SJCRH30 (cell line): ENCODE measurements around the gene PROK1. TPM values are rescaled to one million over a fixed set of nuclear protein-coding genes. Genes with fewer than 3 reads are reported as not detected.
A peak's percentile ranks its signal among the peaks of the same experiment; 100 is the strongest.
"Not testable (repeated sequence)": the region's sequence is repeated elsewhere in the genome, so short reads cannot be mapped to it uniquely, and the experiment has no call there.

ENCODE experiments used
- DNase-seq, 2 experiments: peaks; one replicate each; pipeline ENCODE4 v3.0.0-alpha.2; 2015 to 2020
- H3K27ac ChIP-seq: fragments of 250-450 bp; sonication (Bioruptor Pico); 2 replicates; pipeline ENCODE4 v1.5.1; 2020; ENCODE audit warnings: mild to moderate bottlenecking, moderate library complexity
- H3K27me3 ChIP-seq: fragments of 250-450 bp; sonication (Bioruptor Pico); 2 replicates; pipeline ENCODE4 v1.5.1; 2020; ENCODE audit warnings: mild to moderate bottlenecking, moderate library complexity
- H3K36me3 ChIP-seq: fragments of 250-450 bp; sonication (Bioruptor Pico); 2 replicates; pipeline ENCODE4 v1.5.1; 2020; ENCODE audit warnings: mild to moderate bottlenecking, moderate library complexity
- H3K4me1 ChIP-seq: fragments of 250-450 bp; sonication (Bioruptor Pico); 2 replicates; pipeline ENCODE4 v1.5.1; 2020; ENCODE audit warnings: mild to moderate bottlenecking, moderate library complexity
- H3K4me3 ChIP-seq: fragments of 250-450 bp; sonication (Bioruptor Pico); 2 replicates; pipeline ENCODE4 v1.5.1; 2020; ENCODE audit warnings: mild to moderate bottlenecking, moderate library complexity
- H3K9me3 ChIP-seq: fragments of 250-450 bp; sonication (Bioruptor Pico); replicated peaks from 2 replicates; pipeline ENCODE4 v1.5.1; 2020; ENCODE audit warnings: mild to moderate bottlenecking, moderate library complexity
- total RNA-seq: library from RNA; depleted of rRNA; stranded (reverse); fragments of >200 nt; shearing (Covaris generic); gene quantifications from 2 replicates; pipeline ENCODE4 v1.2.3, GENCODE V29; 2014; rRNA removed

PROK1 gene, protein sequence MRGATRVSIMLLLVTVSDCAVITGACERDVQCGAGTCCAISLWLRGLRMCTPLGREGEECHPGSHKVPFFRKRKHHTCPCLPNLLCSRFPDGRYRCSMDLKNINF
- total RNA-seq, result not detected in 2 replicates

DNA sequence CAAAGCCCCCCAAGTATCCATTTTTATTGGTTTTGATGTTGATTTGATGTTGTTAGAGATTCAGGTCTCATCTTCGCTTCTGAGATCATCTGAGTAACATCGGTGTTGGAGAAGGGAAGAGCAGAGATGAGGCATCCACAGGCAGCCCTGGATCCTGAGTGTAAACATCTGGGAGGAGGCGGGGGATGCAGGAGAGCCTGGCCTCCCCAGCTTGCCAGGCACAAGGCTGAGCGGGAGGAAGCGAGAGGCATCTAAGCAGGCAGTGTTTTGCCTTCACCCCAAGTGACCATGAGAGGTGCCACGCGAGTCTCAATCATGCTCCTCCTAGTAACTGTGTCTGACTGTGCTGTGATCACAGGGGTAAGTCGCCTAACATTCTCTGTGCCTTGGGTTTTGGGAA, at the start of gene PROK1:
PROK1 (plus strand) TSS at position 221 of the 400 bp plus-strand sequence; CDS start at position 289, 68 bp downstream.
- no peaks in the 10 kb centered on the region for H3K9me3 ChIP-seq
- no peaks in the 10 kb centered on the region for H3K36me3 ChIP-seq
- peaks cover 35% of the 10 kb centered on the region for H3K27me3 ChIP-seq
- H3K4me1 ChIP-seq, result no peaks in the 10 kb centered on the region
- H3K27ac ChIP-seq, result no peak within 1 kb of the TSS
- H3K4me3 ChIP-seq, result no peak within 1 kb of the TSS
- DNase-seq, result no peak

DNA sequence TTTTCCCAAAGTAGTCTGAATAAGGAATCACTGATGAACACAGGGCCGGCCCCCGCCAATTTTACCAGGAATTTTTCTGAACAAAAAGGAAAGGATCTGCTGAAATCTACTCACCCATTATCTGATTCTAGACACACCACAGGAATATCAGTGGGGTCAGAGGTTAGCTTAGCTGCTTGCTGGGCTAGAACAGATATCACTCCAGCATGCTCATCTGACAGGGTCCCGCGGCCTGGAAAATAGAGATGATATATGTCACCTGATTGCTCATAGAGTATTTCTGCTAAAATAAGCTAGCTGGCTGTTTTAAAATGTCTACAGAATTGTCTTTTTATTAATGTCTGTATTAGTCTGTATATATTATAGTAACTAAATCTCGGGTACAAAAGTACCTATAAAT, 47.1 kb upstream of the PROK1 start:
- H3K36me3 ChIP-seq, result peaks cover 54% of the 10 kb centered on the region
- no peaks in the 10 kb centered on the region for H3K27me3 ChIP-seq
- H3K4me3 ChIP-seq, result no peak overlapping the region
- no peaks in the 10 kb centered on the region for H3K9me3 ChIP-seq
- H3K4me1 ChIP-seq, result no peaks in the 10 kb centered on the region
- no peak overlapping the region for H3K27ac ChIP-seq
- DNase-seq, result no peak

DNA sequence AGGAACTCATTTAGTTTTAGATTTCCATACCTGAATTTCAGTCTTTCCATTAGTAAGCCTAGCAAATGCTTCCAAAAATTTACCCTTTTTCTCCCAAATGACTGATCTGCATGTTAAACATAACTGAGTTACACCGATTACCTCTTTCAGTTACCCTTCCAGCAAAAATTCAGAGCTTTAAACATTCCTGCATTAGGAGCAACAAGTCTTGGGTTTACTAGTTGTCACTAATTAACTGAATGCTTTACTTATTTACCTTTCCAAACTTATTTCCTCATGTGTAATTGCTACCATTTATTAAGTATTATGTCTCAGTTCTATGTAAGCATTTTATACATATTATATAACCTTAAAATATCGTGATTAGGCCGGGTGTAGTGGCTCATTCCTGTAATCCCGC, 46.5 kb upstream of the PROK1 start:
- no peak overlapping the region for H3K27ac ChIP-seq
- peaks cover 54% of the 10 kb centered on the region for H3K36me3 ChIP-seq
- H3K4me1 ChIP-seq, result no peaks in the 10 kb centered on the region
- no peaks in the 10 kb centered on the region for H3K9me3 ChIP-seq
- H3K4me3 ChIP-seq, result no peak overlapping the region
- no peaks in the 10 kb centered on the region for H3K27me3 ChIP-seq
- DNase-seq, result no peak

DNA sequence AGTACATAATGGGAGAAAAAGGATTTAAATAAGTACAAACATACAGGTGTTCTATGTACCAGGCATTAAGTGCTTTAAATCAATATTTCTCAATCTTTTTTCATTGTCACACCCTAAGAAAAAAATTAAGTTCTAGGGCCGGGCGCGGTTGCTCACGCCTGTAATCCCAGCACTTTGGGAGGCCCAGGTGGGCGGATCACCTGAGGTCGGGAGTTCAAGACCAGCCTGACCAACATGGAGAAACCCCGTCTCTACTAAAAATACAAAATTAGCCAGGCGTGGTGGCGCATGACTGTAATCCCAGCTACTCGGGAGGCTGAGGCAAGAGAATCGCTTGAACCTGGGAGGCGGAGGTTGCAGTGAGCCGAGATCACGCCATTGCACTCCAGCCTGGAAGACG, 44.5 kb upstream of the PROK1 start:
- peaks cover 41% of the 10 kb centered on the region for H3K36me3 ChIP-seq
- H3K4me1 ChIP-seq, H3K9me3 ChIP-seq, H3K27me3 ChIP-seq, DNase-seq, H3K27ac ChIP-seq: not testable (repeated sequence)
- H3K4me3 ChIP-seq, result peak overlapping the region; percentile 88

DNA sequence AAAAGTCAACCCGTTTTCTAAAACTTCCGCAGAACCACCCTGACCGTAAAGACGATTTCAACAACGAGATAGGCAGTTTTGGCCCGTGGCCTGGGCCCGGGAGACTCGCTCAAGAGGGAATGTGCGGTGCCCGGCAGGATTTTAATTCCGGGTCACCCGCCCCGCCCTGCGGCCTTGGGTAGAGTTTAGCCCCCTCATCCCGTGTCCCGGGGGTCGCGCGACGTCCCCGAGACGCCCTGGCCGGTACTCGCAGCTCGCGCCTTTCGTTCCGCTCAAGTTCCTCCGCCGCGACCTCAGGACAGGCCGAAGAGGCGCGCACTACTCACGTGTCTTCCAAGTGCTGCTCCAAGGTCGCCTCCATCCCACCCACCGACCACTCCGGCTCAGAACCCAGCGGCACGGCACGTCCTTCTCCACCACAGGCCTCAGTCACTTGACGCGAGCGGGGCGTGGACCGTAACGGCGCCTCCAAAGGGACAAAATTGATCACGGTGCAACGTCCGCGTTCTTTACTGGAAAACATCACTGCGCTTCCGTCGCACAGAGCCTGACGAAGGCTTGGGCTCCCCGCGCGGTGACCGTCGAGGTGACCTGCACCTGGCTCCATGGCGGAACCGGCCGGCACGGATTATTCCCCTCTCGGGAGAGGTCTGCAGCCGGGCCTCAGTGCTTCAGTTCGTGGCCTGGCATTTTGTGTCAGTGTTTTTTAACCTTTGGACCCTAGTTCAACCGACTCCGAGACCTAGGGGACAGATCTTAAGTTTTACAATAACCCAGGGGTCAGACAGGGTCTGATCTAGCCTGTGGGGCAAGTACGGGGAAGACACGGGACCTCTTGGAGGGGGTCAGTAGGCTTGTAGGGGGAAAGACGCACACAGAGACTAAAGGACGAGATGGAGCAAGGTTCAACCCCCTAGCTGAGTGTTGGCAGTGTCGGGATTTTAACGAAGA, 43.4 kb upstream of the PROK1 start, which contains the start of gene LAMTOR5:
LAMTOR5 (minus strand) TSS at position 435 of the 951 bp plus-strand sequence; CDS start at position 361, 74 bp downstream.
- Histone ChIP-seq H3K36me3 (peaks cover 30% of the 10 kb centered on the region), H3K4me1 (no peaks in the 10 kb centered on the region), H3K9me3 (no peaks in the 10 kb centered on the region), H3K4me3 (peak within 1 kb of the TSS; percentile 88), H3K27me3 (no peaks in the 10 kb centered on the region), H3K27ac (peak within 1 kb of the TSS; percentile 80)
- DNase-seq, result peak; percentile 89 to 92

DNA sequence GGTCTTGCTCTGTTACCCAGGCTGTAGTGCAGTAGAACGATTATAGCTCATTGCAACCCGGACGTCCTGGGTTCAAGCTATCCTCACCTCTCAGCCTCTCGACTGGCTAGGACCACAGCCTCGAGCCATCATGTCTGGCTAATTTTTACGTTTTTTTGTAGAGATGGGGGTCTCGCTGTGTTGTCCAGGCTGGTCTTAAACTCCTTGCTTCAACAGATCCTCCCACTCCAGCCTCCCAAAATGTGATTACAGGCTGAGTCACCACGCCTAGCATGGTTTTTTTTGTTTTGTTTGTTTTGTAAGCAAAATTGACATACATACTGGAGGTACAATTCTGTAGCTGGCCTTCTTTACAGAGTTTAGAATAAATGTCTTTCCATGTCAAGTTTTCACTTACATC, 42.5 kb upstream of the PROK1 start:
- no peak for DNase-seq
- Histone ChIP-seq H3K27ac (no peak overlapping the region), H3K36me3 (peaks cover 21% of the 10 kb centered on the region), H3K4me3 (peak overlapping the region; percentile 88), H3K27me3 (no peaks in the 10 kb centered on the region), H3K4me1 (no peaks in the 10 kb centered on the region), H3K9me3 (no peaks in the 10 kb centered on the region)

DNA sequence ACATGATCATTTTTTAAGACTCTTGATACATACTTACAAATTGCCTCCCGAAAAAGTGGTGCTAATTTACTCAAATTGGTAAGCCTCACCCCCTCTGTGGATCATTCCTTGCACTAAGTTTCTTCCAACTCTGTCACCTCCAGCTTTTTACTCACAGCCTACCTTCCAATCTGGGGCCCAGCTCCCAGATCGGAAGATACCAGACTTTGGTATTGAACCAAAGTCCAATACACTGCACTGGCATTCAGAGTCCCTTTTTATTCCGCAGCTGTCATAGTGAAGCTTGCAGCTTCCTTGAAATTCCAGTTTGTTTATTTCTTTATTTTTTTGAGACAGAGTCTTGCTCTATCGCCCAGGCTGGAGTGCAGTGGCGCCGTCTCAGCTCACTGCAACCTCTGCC, 41.6 kb upstream of the PROK1 start:
- Histone ChIP-seq H3K36me3 (peaks cover 12% of the 10 kb centered on the region), H3K4me1 (no peaks in the 10 kb centered on the region), H3K27ac (no peak overlapping the region), H3K27me3 (no peaks in the 10 kb centered on the region), H3K4me3 (no peak overlapping the region), H3K9me3 (no peaks in the 10 kb centered on the region)
- DNase-seq, result no peak

DNA sequence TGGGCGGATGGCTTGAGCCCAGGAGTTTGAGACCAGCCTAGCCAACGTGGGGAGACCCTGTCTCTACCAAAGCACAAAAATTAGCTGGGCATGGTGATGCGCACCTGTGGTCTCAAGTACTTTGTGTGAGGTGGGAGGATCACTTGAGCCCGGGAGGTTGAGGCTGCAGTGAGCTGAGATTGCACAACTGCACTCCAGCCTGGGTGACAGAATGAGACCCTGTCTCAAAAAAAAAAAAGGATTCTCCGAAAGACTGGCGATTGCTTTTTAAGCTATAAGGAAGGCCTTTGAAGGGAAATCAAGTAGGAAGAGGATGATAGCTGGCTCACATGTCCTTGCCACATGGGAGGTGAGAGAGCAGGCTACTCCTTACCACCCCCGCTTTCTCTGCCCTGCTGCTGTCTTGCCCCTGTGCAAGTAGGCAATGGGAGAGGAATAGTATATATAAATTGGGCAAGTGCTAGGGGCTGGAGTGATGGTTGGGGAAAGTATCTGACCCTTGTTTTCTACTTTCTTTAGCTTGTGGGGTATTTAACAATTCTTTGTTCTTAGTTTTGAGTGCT, 39.7 kb upstream of the PROK1 start:
- Histone ChIP-seq H3K4me3 (no peak overlapping the region), H3K4me1 (no peaks in the 10 kb centered on the region), H3K27ac (no peak overlapping the region), H3K9me3 (no peaks in the 10 kb centered on the region), H3K36me3 (no peaks in the 10 kb centered on the region), H3K27me3 (no peaks in the 10 kb centered on the region)
- DNase-seq, result no peak

DNA sequence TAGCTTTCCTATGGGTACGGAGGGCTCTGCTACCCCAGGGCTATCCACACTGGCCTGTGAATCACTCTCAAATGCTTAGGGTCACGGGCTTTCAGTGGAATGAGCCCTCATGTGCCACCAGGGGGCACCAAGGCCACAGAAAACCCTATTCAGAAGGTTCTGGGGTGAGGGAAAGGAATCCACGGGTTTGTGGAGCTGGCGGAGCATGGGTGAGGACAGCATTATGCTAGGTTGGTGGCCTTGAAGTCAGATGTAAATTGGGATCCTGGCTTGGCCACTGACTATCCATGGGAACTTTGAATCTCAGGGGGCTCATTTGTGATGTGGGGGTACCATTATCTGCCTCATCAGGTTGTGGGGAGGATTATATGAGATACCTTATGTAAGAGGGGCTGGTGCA, 38.4 kb upstream of the PROK1 start:
- no peaks in the 10 kb centered on the region for H3K36me3 ChIP-seq
- peak; percentile 50 to 76 for DNase-seq

DNA sequence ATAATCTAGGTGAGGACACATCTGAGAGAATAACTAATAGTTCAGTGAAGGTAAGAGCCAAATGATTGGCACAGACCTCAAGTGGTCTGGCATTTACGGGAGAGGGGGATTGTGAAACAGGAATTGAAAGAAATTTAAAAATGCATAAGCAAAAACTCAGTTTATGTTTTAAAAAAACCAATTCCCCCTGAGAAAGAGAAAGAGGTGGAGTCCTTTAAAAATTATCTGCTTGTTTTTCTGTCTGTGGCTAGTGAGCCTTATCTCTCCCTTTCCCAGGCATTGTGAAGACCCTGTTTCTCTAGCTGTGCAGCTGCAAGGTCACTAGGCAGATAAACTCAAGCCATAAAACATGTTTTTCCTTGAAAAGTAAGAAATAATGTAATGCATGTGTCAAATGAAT, 37.9 kb upstream of the PROK1 start:
- not testable (repeated sequence) for H3K4me3 ChIP-seq, H3K36me3 ChIP-seq, H3K27me3 ChIP-seq, DNase-seq, H3K9me3 ChIP-seq, H3K27ac ChIP-seq, H3K4me1 ChIP-seq

More for the DNA sequence above, 38.4 kb upstream of the PROK1 start:
- Histone ChIP-seq H3K27ac (no peak overlapping the region), H3K4me3 (no peak overlapping the region), H3K4me1 (no peaks in the 10 kb centered on the region), H3K27me3 (no peaks in the 10 kb centered on the region), H3K9me3 (no peaks in the 10 kb centered on the region)

DNA sequence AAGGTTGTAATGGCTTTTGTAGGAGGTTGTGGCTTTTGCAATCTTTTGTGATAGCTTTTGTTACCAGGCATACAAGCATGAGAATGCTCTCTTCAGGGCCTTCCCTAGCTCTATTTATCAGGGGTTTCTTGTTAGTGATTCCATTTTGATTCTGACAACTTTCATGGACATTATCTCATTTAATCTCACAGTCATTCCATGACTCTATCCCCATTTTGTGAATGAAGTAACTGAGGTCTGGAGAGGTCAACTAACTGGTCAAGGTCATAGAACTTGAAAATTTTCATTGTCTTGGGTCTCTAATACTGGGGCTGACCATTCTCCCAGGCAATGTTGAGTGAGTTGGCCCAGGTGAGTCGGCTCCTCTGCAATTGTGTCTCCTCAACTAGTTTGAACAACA, 32.2 kb upstream of the PROK1 start:
- no peak overlapping the region for H3K4me3 ChIP-seq
- no peak overlapping the region for H3K27ac ChIP-seq
- no peaks in the 10 kb centered on the region for H3K4me1 ChIP-seq
- H3K27me3 ChIP-seq, result no peaks in the 10 kb centered on the region
- no peak for DNase-seq
- H3K9me3 ChIP-seq, result no peaks in the 10 kb centered on the region
- H3K36me3 ChIP-seq, result no peaks in the 10 kb centered on the region

DNA sequence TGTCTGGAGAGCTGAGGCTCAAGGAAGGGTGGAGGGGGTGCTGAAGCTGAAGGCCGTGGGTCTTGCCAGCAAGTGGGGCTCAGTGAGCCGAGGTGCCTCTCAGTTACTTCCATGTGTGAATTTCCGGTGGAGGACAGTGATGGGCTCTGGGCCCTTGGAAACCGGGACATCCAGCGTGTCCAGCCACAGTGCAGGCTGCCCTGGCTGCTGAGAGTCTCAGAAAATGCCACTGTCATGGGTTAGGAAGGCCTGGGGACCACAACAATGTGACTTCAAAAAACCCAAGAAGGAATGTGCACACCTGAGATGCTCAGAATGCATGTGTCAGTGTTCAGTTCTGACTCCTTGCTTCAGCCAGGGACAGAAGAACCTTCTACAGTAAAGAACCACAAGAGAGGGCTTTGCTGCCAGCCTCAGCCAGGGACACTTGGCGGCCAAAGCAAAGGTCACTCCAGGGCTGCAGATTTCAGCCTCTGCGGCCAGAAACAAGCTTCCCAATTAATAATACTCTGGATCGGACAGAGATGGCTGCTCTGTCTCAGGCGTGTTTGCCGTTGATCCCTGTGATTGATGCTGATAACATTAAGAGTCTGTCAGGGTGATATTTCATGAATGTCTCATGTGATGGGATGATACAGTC, 30.8 kb upstream of the PROK1 start:
- Histone ChIP-seq H3K4me1 (no peaks in the 10 kb centered on the region), H3K36me3 (no peaks in the 10 kb centered on the region), H3K4me3 (no peak overlapping the region), H3K9me3 (no peaks in the 10 kb centered on the region), H3K27me3 (no peaks in the 10 kb centered on the region), H3K27ac (no peak overlapping the region)
- DNase-seq, result no peak

DNA sequence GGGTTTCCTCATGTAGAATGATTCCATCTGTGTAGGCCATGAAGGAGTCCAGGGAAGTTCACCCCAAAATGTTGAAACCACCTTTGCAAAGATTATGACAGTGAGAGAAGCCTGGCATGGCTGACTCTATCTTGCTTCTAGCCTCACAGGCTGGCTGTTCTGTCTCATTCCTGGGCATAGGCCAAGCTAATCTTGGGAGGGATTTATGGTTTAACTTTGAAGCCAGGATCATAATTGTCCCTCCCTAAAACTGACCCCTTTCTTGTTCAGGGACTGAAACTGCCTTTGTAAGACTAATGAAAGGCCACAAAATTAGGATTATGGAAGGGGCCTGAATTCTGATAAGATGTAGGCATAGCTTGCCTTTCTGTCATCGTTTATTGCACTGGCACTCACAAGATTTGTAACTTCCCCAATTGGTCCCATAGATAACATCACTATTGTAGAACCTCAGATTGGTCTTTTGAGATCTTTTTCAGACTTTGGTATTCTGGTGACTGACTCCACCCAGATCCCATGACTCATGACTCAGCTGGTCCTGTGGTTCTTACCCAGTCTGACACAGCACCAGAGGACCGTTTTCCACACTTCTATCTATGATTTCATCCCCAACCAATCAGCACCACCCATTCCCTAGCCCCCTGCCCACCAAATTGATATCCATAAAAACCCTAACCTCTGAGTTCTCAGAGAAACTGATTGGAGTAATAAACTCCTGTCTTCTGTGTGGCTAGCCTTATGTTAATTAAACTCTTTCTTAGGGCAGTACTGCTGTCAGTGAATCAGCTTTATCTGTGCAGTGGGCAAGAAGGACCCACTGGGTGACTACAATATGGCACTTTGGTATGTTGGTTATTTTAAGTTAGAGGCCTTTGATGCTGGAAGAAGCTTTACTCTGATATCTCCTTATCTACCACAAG, 29.8 kb upstream of the PROK1 start:
- no peak overlapping the region for H3K4me3 ChIP-seq
- no peaks in the 10 kb centered on the region for H3K4me1 ChIP-seq
- no peaks in the 10 kb centered on the region for H3K36me3 ChIP-seq
- H3K27me3 ChIP-seq, result no peaks in the 10 kb centered on the region; the same call in 1 of the 2 replicates
- no peak for DNase-seq
- no peak overlapping the region for H3K27ac ChIP-seq
- no peaks in the 10 kb centered on the region for H3K9me3 ChIP-seq
